ENCODE measurements around the gene FAM219A. TPM values are rescaled to one million over a fixed set of nuclear protein-coding genes. Genes with fewer than 3 reads are reported as not detected.
"Not testable (repeated sequence)": the region's sequence is repeated elsewhere in the genome, so short reads cannot be mapped to it uniquely, and the experiment has no call there.

The FAM219A gene
- total RNA-seq, 1 experiment from 2014 or later: 14.7 TPM

GRCh38 chr9:34362614-34363214 lies 95.7 kb downstream of the FAM219A start:
- no peak for TF ChIP-seq CTCF (IDR thresholded peaks at IDR 0.05; ENCODE audit: insufficient read depth in 1 of 2, low read depth in 1 of 2, low read length in 1 of 2, severe bottlenecking in 1 of 2, unreplicated experiment in 1 of 2)
- Histone ChIP-seq H3K4me3 (ENCODE audit: low read depth, low read length) (no peak overlapping the region), H3K9me3 (peaks cover 5% of the 10 kb centered on the region; the same call in 1 of the 2 replicates), H3K4me1 (no peaks in the 10 kb centered on the region), H3K36me3 (ENCODE audit: control insufficient read depth, insufficient read depth, low read length) (no peaks in the 10 kb centered on the region), H3K27me3 (replicated peaks; ENCODE audit: control insufficient read depth, insufficient read depth, low read length) (no peaks in the 10 kb centered on the region)
- ChIA-PET POLR2A (no interaction called here), CTCF (no interaction called here)
- no peak overlapping the region for H3K4me3 Mint-ChIP-seq (ENCODE audit: unreplicated experiment)
- DNase-seq: peak in 1 of 2 experiments; percentile 13
- H3K4me1 Mint-ChIP-seq (ENCODE audit: low read depth, unreplicated experiment): no peaks in the 10 kb centered on the region
- intact Hi-C loops (cut with micrococcal nuclease; ENCODE audit: unreplicated experiment): no loop called here
- peaks cover 10% of the 10 kb centered on the region for H3K9me3 Mint-ChIP-seq (ENCODE audit: unreplicated experiment)
- no peaks in the 10 kb centered on the region for H3K27me3 Mint-ChIP-seq (ENCODE audit: insufficient read depth, unreplicated experiment)
- H3K27ac Mint-ChIP-seq (ENCODE audit: unreplicated experiment): no peak overlapping the region
- peaks cover 6% of the 10 kb centered on the region for H3K36me3 Mint-ChIP-seq (ENCODE audit: insufficient read depth, unreplicated experiment)
- no TSS peak for BruUV-seq (replicated peaks)

GRCh38 chr9:34352957-34353356 lies 105.4 kb downstream of the FAM219A start:
- not testable (repeated sequence) for H3K9me3 ChIP-seq; DNase-seq; H3K27me3 Mint-ChIP-seq (ENCODE audit: insufficient read depth, unreplicated experiment); BruUV-seq (replicated peaks); H3K36me3 ChIP-seq (ENCODE audit: control insufficient read depth, insufficient read depth, low read length); H3K27ac Mint-ChIP-seq (ENCODE audit: unreplicated experiment); H3K4me3 ChIP-seq (ENCODE audit: low read depth, low read length); H3K27me3 ChIP-seq (replicated peaks; ENCODE audit: control insufficient read depth, insufficient read depth, low read length); H3K36me3 Mint-ChIP-seq (ENCODE audit: insufficient read depth, unreplicated experiment); H3K4me1 Mint-ChIP-seq (ENCODE audit: low read depth, unreplicated experiment)
- intact Hi-C loops (cut with micrococcal nuclease; ENCODE audit: unreplicated experiment): loop anchor here (1.0 kb wide), 2 partner anchors 21 to 22 kb away; no protein-coding TSS in a partner anchor
- H3K9me3 Mint-ChIP-seq (ENCODE audit: unreplicated experiment): peaks cover 15% of the 10 kb centered on the region
- CTCF ChIA-PET: interaction anchor here (0.7 to 1.0 kb wide), 2 partner anchors 22 to 51 kb away, joined by 4 read pairs; no protein-coding TSS in a partner anchor
- POLR2A ChIA-PET: interaction anchor here (1.1 kb wide), 1 partner anchor 24 kb away, joined by 8 read pairs; the partner anchor contains the start of gene MYORG
- peak overlapping the region; percentile 14 for H3K4me3 Mint-ChIP-seq (ENCODE audit: unreplicated experiment)
- H3K4me1 ChIP-seq: peaks cover 11% of the 10 kb centered on the region; the same call in 1 of the 2 replicates

- peak overlapping the region; percentile 14 for H3K4me3 Mint-ChIP-seq (ENCODE audit: unreplicated experiment)
- H3K27ac Mint-ChIP-seq (ENCODE audit: unreplicated experiment); H3K27me3 ChIP-seq (replicated peaks; ENCODE audit: control insufficient read depth, insufficient read depth, low read length); H3K9me3 Mint-ChIP-seq (ENCODE audit: unreplicated experiment); H3K9me3 ChIP-seq; H3K36me3 ChIP-seq (ENCODE audit: control insufficient read depth, insufficient read depth, low read length); BruUV-seq (replicated peaks); H3K36me3 Mint-ChIP-seq (ENCODE audit: insufficient read depth, unreplicated experiment); H3K27me3 Mint-ChIP-seq (ENCODE audit: insufficient read depth, unreplicated experiment); H3K4me3 ChIP-seq (ENCODE audit: low read depth, low read length): not testable (repeated sequence)
- POLR2A ChIA-PET: interaction anchor here (0.6 to 1.1 kb wide), 4 partner anchors 22 to 268 kb away, joined by 3 to 8 read pairs (median 4); partner anchors contain the start of gene MYORG
- H3K4me1 ChIP-seq: peaks cover 11% of the 10 kb centered on the region; the same call in 1 of the 2 replicates
- intact Hi-C loops (cut with micrococcal nuclease; ENCODE audit: unreplicated experiment): loop anchor here (1.0 kb wide), 2 partner anchors 20 to 23 kb away; no protein-coding TSS in a partner anchor
- CTCF ChIA-PET: interaction anchor here (0.6 to 1.0 kb wide), 9 partner anchors 14 to 132 kb away, joined by 3 to 11 read pairs (median 4); no protein-coding TSS in a partner anchor
- DNase-seq: peak; percentile 32 to 46
- H3K4me1 Mint-ChIP-seq (ENCODE audit: low read depth, unreplicated experiment): peaks cover 12% of the 10 kb centered on the region
These were observed 106.2 kb downstream of the FAM219A start for GRCh38 chr9:34352122-34352652.

- ChIA-PET POLR2A (no interaction called here), CTCF (no interaction called here)
- no peak for DNase-seq
- Mint-ChIP-seq H3K36me3 (ENCODE audit: insufficient read depth, unreplicated experiment) (peaks cover 5% of the 10 kb centered on the region), H3K4me3 (ENCODE audit: unreplicated experiment) (no peak overlapping the region), H3K9me3 (ENCODE audit: unreplicated experiment) (no peaks in the 10 kb centered on the region), H3K27me3 (ENCODE audit: insufficient read depth, unreplicated experiment) (no peaks in the 10 kb centered on the region), H3K27ac (ENCODE audit: unreplicated experiment) (no peak overlapping the region), H3K4me1 (ENCODE audit: low read depth, unreplicated experiment) (peaks cover 19% of the 10 kb centered on the region)
- TF ChIP-seq CTCF (IDR thresholded peaks at IDR 0.05; ENCODE audit: insufficient read depth in 1 of 2, low read depth in 1 of 2, low read length in 1 of 2, severe bottlenecking in 1 of 2, unreplicated experiment in 1 of 2): no peak
- Histone ChIP-seq H3K4me3 (ENCODE audit: low read depth, low read length) (no peak overlapping the region), H3K9me3 (0 out of 2 replicates have a peak, but pooled peaks cover 2% of the 10 kb centered on the region), H3K27me3 (replicated peaks; ENCODE audit: control insufficient read depth, insufficient read depth, low read length) (no peaks in the 10 kb centered on the region), H3K4me1 (peaks cover 28% of the 10 kb centered on the region), H3K36me3 (ENCODE audit: control insufficient read depth, insufficient read depth, low read length) (no peaks in the 10 kb centered on the region)
- no TSS peak for BruUV-seq (replicated peaks)
- intact Hi-C loops (cut with micrococcal nuclease; ENCODE audit: unreplicated experiment): no loop called here
These were observed 109.0 kb downstream of the FAM219A start for GRCh38 chr9:34349324-34349723.

Data from Caco-2 (cell line).